SU-DHL-6 (cell line): ENCODE results near the gene RBMS3.

Experiments used
- H2AFZ ChIP-seq: fragments of 200-600 bp; sonication (generic); 2 replicates; pipeline ENCODE4 v1.6.1; 2014; ENCODE audit warnings: low read depth, mild to moderate bottlenecking, moderate library complexity, mixed read lengths, antibody characterized with exemption, low read length; ENCODE audit not compliant: severe bottlenecking
- H3F3A ChIP-seq: fragments of 200-600 bp; shearing (Covaris generic); 2 replicates; pipeline ENCODE4 v1.6.0; 2016; ENCODE audit warnings: antibody characterized with exemption, mild to moderate bottlenecking; ENCODE audit not compliant: insufficient read depth
- H3K27ac ChIP-seq: fragments of 200-600 bp; sonication (generic); 2 replicates; pipeline ENCODE4 v1.5.1; 2016; ENCODE audit warnings: low read depth, mild to moderate bottlenecking, low read length, moderate library complexity, mixed read lengths
- H3K27me3 ChIP-seq: fragments of 200-600 bp; sonication (generic), shearing (Covaris generic); 2 replicates; pipeline ENCODE4 v1.6.0; 2014; ENCODE audit warnings: mild to moderate bottlenecking, low read length
- H3K36me3 ChIP-seq: fragments of 200-600 bp; sonication (generic); 2 replicates; pipeline ENCODE4 v1.6.1; 2014; ENCODE audit warnings: mild to moderate bottlenecking, low read length, mixed read lengths
- H3K4me2 ChIP-seq: fragments of 300-600, 200-600 bp; shearing (Covaris generic), sonication (generic); 2 replicates; pipeline ENCODE4 v1.6.0; 2014; ENCODE audit warnings: low read length, low read depth, mild to moderate bottlenecking; ENCODE audit not compliant: poor library complexity, severe bottlenecking
- H3K4me3 ChIP-seq: fragments of 200-600 bp; sonication (generic); 2 replicates; pipeline ENCODE4 v1.5.1; 2014; ENCODE audit warnings: antibody characterized with exemption, low read length, mild to moderate bottlenecking, mixed read lengths; ENCODE audit not compliant: insufficient read depth, poor library complexity, severe bottlenecking
- H3K79me2 ChIP-seq: fragments of 200-600 bp; sonication (generic); 2 replicates; pipeline ENCODE4 v1.6.1; 2014; ENCODE audit warnings: mild to moderate bottlenecking, low read length, moderate library complexity; ENCODE audit not compliant: insufficient read depth
- H3K9ac ChIP-seq: fragments of 200-600 bp; sonication (generic); 2 replicates; pipeline ENCODE4 v1.7.0; 2014; ENCODE audit warnings: mild to moderate bottlenecking, low read length
- H3K9me2 ChIP-seq: fragments of 200-600 bp; sonication (generic); replicated peaks from 2 replicates; pipeline ENCODE4 v1.6.1; 2014; ENCODE audit warnings: low read length; ENCODE audit not compliant: insufficient read depth
- H3K9me3 ChIP-seq: fragments of 200-600 bp; sonication (generic); 2 replicates; pipeline ENCODE4 v1.6.1; 2014; ENCODE audit warnings: low read length, mixed read lengths; ENCODE audit not compliant: insufficient read depth
- H4K20me1 ChIP-seq: fragments of 200-600 bp; sonication (generic); 2 replicates; pipeline ENCODE4 v1.6.1; 2014; ENCODE audit warnings: low read depth, mild to moderate bottlenecking, antibody characterized with exemption, low read length, moderate library complexity, mixed read lengths
- EZH2phosphoT487 ChIP-seq: fragments of 200-600 bp; sonication (generic), shearing (Covaris generic); conservative IDR thresholded peaks from 2 replicates; pipeline ENCODE4 v1.6.1; 2018; ENCODE audit warnings: mild to moderate bottlenecking, antibody characterized with exemption, low read length, moderate library complexity, mixed read lengths
- TF ChIP-seq, protein P1 (sequence below): fragments of 200-600 bp; sonication (generic); IDR thresholded peaks from one replicate; pipeline ENCODE4 v1.5.1; 2017; ENCODE audit warnings: antibody characterized with exemption, mild to moderate bottlenecking, low read length, moderate library complexity; ENCODE audit not compliant: insufficient read depth, poor library complexity, severe bottlenecking

Gene RBMS3

DNA sequence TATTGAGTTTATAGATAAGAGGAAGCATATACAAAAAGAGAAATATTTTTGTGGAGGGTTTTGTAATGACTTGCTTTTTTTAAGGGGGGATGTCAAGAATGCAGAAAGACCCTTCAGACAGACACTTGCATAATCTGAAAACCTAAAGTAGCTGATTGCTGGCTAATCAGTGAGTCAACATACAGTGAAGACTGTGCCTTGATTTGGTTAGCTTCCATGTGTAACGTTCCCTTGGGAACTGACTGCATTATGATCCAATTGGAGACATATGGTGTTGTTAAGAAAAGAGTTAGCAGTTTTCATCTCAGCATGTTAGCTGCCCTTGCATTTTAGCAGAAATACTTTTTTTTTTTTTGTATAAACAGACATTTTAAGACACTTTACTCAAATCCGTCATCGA, 483.2 kb downstream of the RBMS3 start:
- Histone ChIP-seq H3K36me3 (no peaks in the 10 kb centered on the region), H3K4me2 (no peak overlapping the region), H3K9me3 (no peaks in the 10 kb centered on the region), H3K9me2 (no peaks in the 10 kb centered on the region), H2AFZ (no peak overlapping the region), H3K9ac (no peak overlapping the region), H4K20me1 (no peaks in the 10 kb centered on the region), H3F3A (no peaks in the 10 kb centered on the region), H3K79me2 (no peaks in the 10 kb centered on the region), H3K27ac (no peak overlapping the region), H3K4me3 (no peak overlapping the region), H3K27me3 (no peaks in the 10 kb centered on the region)
- TF ChIP-seq, protein P1, sequence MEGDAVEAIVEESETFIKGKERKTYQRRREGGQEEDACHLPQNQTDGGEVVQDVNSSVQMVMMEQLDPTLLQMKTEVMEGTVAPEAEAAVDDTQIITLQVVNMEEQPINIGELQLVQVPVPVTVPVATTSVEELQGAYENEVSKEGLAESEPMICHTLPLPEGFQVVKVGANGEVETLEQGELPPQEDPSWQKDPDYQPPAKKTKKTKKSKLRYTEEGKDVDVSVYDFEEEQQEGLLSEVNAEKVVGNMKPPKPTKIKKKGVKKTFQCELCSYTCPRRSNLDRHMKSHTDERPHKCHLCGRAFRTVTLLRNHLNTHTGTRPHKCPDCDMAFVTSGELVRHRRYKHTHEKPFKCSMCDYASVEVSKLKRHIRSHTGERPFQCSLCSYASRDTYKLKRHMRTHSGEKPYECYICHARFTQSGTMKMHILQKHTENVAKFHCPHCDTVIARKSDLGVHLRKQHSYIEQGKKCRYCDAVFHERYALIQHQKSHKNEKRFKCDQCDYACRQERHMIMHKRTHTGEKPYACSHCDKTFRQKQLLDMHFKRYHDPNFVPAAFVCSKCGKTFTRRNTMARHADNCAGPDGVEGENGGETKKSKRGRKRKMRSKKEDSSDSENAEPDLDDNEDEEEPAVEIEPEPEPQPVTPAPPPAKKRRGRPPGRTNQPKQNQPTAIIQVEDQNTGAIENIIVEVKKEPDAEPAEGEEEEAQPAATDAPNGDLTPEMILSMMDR: no peak
- no peak for TF ChIP-seq EZH2phosphoT487

DNA sequence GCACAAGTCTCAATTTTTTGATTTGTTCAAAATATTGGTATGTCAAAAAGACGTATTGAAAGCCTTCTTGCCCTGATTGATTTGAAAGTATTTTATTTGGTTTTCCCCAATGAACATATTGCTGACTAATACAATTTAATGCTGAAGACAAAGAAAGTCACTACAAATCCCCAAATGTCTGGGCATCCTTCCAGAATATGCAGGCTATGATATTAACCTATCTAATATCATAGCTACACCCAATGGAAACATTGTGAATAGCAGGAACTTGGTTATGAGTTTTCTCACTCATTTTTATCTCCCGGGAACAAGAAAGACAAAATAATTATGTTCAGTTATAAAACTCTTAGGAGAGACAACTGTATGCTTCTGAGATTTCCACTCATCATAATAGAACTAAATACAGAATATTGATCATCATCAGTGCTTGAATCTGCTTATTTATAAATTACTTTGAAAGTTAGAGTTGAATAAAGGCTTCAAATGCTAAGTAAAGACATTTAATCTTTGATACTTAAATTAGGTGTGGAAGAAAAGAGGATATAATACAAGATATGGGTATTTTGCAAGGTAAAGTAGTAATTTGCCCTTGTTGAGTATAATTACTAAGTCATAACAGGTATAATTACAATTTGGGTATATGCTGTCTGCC, 483.9 kb downstream of the RBMS3 start:
- H3K27ac ChIP-seq: no peak overlapping the region
- no peaks in the 10 kb centered on the region for H3K79me2 ChIP-seq
- H3K27me3 ChIP-seq: no peaks in the 10 kb centered on the region
- H3K9ac ChIP-seq: no peak overlapping the region
- H3K9me3 ChIP-seq: no peaks in the 10 kb centered on the region
- H3K4me2 ChIP-seq: no peak overlapping the region
- H3K4me3 ChIP-seq: no peak overlapping the region
- H3K36me3 ChIP-seq: no peaks in the 10 kb centered on the region
- no peaks in the 10 kb centered on the region for H3K9me2 ChIP-seq
- TF ChIP-seq, protein P1: no peak
- TF ChIP-seq EZH2phosphoT487: no peak
- H4K20me1 ChIP-seq: no peaks in the 10 kb centered on the region
- no peaks in the 10 kb centered on the region for H3F3A ChIP-seq
- H2AFZ ChIP-seq: no peak overlapping the region

DNA sequence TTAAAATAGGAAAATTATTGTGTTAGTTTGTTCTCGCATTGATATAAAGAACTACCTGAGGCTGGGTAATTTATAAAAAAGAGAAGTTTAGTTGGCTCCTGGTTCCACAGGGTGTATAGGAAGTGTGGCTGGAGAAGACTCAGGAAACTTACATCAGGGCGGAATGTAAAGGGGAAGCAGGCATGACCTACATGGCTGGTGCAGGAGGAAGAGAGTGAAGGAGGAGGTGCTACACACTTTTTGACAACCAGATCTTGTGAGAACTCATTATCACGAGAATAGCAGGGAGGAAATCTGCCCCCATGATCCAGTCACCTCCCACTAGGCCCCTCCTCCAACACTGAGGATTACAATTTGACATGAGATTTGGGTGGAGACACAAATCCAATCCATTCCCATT, 490.7 kb downstream of the RBMS3 start:
- Histone ChIP-seq H4K20me1 (no peaks in the 10 kb centered on the region), H3K36me3 (no peaks in the 10 kb centered on the region), H3K27me3 (no peaks in the 10 kb centered on the region), H3K4me3 (no peak overlapping the region), H3K79me2 (no peaks in the 10 kb centered on the region), H2AFZ (no peak overlapping the region), H3K9me3 (no peaks in the 10 kb centered on the region), H3K4me2 (no peak overlapping the region), H3F3A (no peaks in the 10 kb centered on the region), H3K9me2 (no peaks in the 10 kb centered on the region), H3K27ac (no peak overlapping the region), H3K9ac (no peak overlapping the region)
- no peak for TF ChIP-seq EZH2phosphoT487
- TF ChIP-seq, protein P1: no peak
